NCI-H146 treated with DMSO at 0.1 percent for 48 hours (cell line): ENCODE measurements around the gene ZNF639.

Experiments
- DNase-seq: peaks from one replicate; lab custom pipeline; 2025; ENCODE audit not compliant: unreplicated experiment; lab: John Stamatoyannopoulos, UW

The ZNF639 gene

GRCh38 chr3:179309225-179310078 is 13.4 kb upstream of the ZNF639 start:
- no peak for DNase-seq

DNA sequence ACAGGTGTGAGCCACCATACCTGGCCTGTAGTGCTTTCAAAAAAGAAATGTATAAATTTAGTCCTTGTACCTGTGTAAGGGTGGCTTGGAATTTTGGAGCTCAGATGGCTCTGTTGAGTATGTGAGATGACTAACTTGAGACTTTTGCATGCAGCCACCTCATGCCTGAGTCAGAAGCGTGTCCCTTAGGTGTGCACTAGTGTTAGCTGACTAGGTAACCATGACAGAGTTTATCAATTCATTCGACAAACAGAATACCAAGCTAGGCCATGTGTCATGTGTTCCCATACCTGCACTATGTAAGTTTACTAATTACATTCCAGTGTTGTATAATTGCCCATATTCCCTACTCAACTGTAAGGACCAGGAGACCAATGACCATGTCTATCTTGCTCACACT is 4.0 kb upstream of the ZNF639 start:
- no peak for DNase-seq

DNA sequence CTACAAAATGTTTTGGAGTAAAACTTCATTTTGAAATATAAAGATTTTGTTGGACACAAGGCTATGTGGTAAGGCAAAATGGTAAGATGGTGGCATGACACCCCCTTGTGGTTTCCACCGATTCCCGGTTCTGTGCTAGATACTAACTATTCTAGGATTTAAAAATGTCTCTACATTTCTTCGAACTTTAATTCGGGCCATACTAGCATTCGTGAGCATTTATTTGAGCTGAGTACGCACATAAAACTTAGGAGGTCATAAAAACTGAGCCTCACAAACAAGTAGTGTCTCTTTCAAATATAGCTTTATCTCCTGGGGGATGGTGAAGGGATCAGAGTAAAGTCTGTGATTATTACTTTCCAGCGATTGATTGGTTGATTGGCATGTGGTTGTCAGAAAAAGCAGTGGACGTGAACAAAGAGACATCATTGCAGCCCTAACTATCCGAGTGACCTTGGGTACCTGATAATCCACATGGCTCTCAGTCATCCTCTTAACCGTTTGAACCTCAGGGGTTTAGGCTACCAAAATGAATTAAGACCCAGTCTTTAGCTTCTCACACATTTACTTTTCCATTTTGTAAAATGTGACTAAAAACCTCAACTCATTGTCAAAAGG is 1.1 kb upstream of the ZNF639 start:
- DNase-seq = peak; percentile 68

GRCh38 chr3:179323197-179324110 is 623 bp downstream of the ZNF639 start:
- peak; percentile 75 for DNase-seq

- DNase-seq = no peak
Measured at GRCh38 chr3:179324270-179324754, 1.5 kb downstream of the ZNF639 start.

DNA sequence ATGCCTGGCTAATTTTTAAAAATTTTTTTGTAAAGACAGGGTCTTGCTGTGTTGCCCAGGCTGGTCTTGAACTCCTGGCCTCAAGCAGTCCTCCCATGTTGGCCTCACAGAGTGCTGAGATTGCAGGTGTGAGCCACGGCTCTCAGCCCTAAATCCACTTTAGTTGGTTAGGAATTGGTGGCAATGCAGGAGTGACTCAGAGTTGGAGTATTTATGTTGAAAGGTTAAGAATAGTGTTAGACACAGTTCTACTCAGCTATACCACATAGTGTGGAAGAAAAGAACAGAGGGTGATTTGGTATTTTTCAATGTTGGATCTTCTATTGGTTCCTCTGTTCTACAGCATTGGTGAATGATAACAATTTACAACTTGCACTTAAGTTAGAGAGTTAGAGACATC is 7.6 kb downstream of the ZNF639 start:
- DNase-seq = no peak

DNA sequence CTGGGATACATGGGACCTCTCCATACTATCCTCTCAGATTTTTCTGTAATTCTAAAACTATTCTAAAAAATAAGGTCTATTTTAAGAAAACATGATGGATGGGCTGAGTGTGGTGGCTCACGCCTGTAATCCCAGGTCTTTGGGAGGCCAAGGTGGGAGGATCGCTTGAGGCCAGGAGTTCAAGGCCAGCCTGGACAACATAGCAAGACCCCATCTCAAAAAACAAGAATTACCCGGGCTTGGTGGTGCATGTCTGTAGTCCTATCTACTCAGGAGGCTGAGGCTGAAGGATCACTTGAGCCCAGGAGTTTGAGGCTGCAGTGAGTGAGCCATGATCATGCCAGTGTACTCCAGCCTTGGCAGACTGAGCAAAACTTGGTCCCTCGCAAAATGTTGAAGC is 9.4 kb downstream of the ZNF639 start:
- DNase-seq = no peak

GRCh38 chr3:179333084-179333483 is 10.3 kb downstream of the ZNF639 start:
- DNase-seq = no peak

- no peak for DNase-seq
Measured at GRCh38 chr3:179336345-179336929, 13.6 kb downstream of the ZNF639 start.

DNA sequence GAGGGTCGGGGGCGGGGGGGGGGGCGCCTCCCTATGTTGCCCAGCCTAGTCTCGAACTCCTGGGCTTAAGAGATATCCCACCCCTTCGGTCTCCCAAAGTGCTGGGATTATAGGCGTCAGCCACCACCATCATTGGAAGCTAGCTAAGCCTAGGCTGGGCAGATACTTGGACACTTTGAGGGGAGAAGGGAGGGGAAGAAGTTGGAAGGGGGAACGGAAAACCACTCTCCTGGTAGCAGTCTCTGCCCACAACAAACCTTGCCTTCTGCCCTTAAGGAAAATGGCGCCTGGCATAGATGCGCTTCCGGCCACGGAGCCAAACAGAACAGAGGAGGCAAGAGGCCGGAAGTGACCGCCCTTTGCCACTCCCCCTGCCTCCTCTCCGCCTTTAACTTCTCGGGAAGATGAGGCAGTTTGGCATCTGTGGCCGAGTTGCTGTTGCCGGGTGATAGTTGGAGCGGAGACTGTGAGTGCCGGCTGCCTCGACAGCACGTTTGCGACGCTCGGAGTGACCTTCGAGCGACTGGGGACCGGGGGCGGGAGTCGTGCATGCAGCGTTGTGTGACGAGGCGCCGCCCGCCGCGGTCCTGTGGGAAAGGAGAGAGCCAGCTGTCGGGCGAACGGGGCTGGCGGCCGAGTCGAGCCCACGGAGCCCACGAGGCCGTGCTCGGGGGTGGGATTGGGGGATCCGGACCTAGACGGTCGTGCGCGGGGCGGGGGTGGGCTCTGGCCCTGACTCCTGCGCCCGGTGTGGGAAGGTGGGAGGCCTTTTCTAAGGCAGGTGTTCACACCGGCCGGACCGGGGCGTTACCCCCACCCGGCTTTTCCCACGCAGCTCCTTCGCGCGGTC is 24.7 kb downstream of the ZNF639 start, which contains the start of gene MFN1:
TSS of gene MFN1 (plus strand) at position 365 of the 850 bp plus-strand sequence. CDS start 1,143 bp downstream, outside the sequence.
- peak; percentile 99 for DNase-seq

DNA sequence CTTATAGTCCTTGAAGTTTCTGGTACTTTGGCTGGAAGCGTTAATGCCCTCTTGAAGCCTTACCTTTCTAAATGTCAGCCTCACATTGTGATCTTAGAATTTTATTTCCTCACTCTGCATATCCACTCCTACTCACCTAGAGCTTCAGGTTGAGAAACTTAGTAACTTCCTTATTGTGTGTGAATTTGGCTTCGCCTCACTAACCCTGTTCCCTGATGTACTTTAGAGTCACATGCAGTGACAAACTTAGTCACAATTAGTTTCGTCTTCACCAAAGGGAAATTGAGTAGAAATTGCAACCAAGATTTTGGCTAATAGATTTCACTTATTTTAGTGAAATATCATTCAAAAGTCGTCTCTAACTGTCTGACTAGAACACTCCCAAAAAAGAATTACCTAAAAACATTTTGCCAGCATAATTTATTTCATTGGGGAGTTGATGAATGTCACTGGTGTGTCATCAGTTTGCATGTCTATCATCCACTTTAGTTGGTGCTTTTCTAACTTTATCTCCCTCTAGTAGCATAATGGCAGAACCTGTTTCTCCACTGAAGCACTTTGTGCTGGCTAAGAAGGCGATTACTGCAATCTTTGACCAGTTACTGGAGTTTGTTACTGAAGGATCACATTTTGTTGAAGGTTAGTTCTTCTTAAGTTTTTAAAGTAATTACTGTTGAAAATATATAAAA is 25.6 kb downstream of the ZNF639 start:
- DNase-seq = no peak

GRCh38 chr3:179355996-179356395 is 33.2 kb downstream of the ZNF639 start:
- no peak for DNase-seq

DNA sequence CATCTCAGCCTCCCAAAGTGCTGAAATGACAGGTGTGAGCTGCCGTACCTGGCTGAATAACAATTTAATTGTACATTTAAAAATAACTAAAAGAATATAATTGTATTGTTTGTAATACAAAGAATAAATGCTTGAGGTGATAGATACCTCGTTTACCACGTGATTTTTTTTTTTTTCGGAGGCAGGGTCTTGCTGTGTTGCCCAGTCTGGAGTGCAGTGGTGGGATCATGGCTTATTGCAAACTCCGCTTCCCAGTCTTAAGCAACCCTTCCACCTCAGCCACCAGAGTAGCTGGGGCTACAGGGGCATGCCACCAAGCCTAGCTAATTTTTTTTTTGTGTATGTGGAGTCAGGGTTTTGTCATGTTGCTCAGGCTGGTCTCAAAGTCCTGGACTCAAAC is 40.5 kb downstream of the ZNF639 start:
- no peak for DNase-seq

DNA sequence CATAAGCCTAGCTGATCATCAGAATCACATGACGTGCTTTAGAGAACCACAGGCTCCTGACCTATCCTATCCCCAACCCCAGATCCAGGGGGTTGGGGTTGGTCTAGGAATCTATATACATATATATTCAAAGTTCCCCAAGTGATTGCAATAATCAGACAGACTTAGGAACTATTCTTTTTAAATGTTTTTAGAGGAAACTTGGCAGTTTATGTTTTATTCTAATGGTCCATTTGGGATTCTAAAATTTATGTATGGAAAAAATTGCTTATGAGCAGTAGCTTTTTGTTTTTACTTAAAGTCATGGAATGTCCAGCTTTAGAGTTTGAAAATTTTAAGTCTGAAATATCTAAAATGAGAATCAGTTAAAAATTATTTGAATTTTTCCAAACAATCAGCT is 46.8 kb downstream of the ZNF639 start:
- DNase-seq = no peak

DNA sequence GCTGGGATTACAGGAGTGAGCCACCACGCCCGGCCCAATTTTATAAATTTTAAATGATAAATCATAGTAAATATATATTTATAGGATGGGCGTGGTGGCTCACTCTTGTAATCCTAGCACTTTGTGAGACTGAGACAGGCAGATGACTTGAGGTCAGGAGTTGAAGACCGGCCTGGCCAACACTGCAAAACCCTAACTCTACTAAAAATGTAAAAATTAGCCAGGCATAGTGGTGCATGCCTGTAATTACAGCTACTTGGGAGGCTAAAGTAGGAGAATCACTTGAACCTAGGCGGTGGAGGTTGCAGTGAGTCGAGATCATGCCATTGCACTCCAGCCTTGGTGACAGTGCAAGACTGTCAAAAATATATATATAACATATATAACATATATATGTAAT is 51.1 kb downstream of the ZNF639 start:
- DNase-seq = no peak

GRCh38 chr3:179375091-179375999 is 52.5 kb downstream of the ZNF639 start:
- DNase-seq = no peak

DNA sequence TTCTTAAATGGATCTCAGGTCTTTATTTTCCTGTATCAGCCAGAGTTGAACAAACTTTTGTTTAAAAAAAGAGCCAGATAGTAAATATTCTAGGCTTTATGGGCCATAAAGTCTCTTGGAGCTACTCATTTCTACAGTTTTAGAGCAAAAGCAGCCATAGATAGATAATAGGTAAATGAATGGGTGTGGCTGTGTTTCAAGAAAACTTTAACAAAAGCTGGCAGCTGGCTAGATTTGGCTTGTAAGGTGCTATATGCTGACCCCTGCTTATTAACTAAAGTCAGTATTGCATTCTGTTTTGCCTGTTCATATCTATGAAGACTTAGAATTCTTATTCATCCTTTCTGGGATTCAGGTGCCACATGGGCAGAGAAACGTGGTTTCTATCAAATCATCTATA is 53.6 kb downstream of the ZNF639 start:
- no peak for DNase-seq
